NCI-H2196 treated with DMSO at 0.1 percent for 48 hours (cell line): ENCODE results near the gene B3GALT6.
A peak's percentile ranks its signal among the peaks of the same experiment; 100 is the strongest.

Experiments
- DNase-seq: peaks from one replicate; lab custom pipeline; 2025; ENCODE audit not compliant: unreplicated experiment; lab: John Stamatoyannopoulos, UW

Gene B3GALT6

GRCh38 chr1:1259951-1260600 lies 28.0 kb downstream of the B3GALT6 start:
- DNase-seq: no peak

GRCh38 chr1:1260843-1261560 lies 29.0 kb downstream of the B3GALT6 start:
- DNase-seq: no peak

- DNase-seq: no peak
Measured at GRCh38 chr1:1262071-1262470, 30.0 kb downstream of the B3GALT6 start.

- DNase-seq: no peak
Measured at GRCh38 chr1:1262758-1263157, 30.7 kb downstream of the B3GALT6 start.

GRCh38 chr1:1264026-1264425 lies 32.0 kb downstream of the B3GALT6 start:
- DNase-seq: no peak

- DNase-seq: no peak
Measured at GRCh38 chr1:1264868-1265272, 32.8 kb downstream of the B3GALT6 start.

- no peak for DNase-seq
Measured at GRCh38 chr1:1267488-1268283, 35.6 kb downstream of the B3GALT6 start.

- DNase-seq: no peak
Measured at GRCh38 chr1:1268284-1268682, 36.2 kb downstream of the B3GALT6 start.

- DNase-seq: no peak
Measured at GRCh38 chr1:1270813-1271212, 38.8 kb downstream of the B3GALT6 start.

GRCh38 chr1:1272341-1273208 lies 40.5 kb downstream of the B3GALT6 start:
- peak; percentile 14 for DNase-seq

- DNase-seq: no peak
Measured at GRCh38 chr1:1273209-1273511, 41.1 kb downstream of the B3GALT6 start.

GRCh38 chr1:1273512-1274298 lies 41.7 kb downstream of the B3GALT6 start, which contains the start of gene UBE2J2:
Gene UBE2J2 (minus strand): TSS chr1:1273854. CDS start chr1:1267992, 5,862 bp downstream.
- DNase-seq: peak; percentile 80

GRCh38 chr1:1274299-1274930 lies 42.4 kb downstream of the B3GALT6 start:
- DNase-seq: no peak

- DNase-seq: no peak
Measured at GRCh38 chr1:1274931-1275431, 42.9 kb downstream of the B3GALT6 start.

- DNase-seq: no peak
Measured at GRCh38 chr1:1275836-1276235, 43.8 kb downstream of the B3GALT6 start.

GRCh38 chr1:1278620-1279019 lies 46.6 kb downstream of the B3GALT6 start:
- no peak for DNase-seq

- DNase-seq: no peak
Measured at GRCh38 chr1:1279028-1279427, 47.0 kb downstream of the B3GALT6 start.

GRCh38 chr1:1280782-1281481 lies 48.9 kb downstream of the B3GALT6 start:
- no peak for DNase-seq
